A673 (cell line): ENCODE data around the gene ARFGAP1.

Source experiments
- CTCF ChIP-seq: fragments of 300-800, 200-600 bp; sonication (generic); conservative IDR thresholded peaks from 2 replicates; pipeline ENCODE4 v1.5.1; 2017; ENCODE audit warnings: low read depth, mild to moderate bottlenecking, antibody characterized with exemption, low read length, moderate library complexity, mixed read lengths
- EZH2 ChIP-seq: fragments of 200-600 bp; sonication (generic); IDR thresholded peaks from 2 replicates; pipeline ENCODE4 v1.6.1; 2017; ENCODE audit warnings: borderline replicate concordance, low read depth, mild to moderate bottlenecking, mixed read lengths, antibody characterized with exemption, low read length; ENCODE audit not compliant: poor library complexity, severe bottlenecking

- TF ChIP-seq EZH2 = no peak
- TF ChIP-seq CTCF = no peak
Observed at GRCh38 chr20:63244468-63244867, 28.1 kb upstream of the ARFGAP1 start.
